Mucosa of descending colon (tissue), 3 donors: ENCODE data around the gene DOCK1. TPM values are rescaled to one million over a fixed set of nuclear protein-coding genes. Genes with fewer than 3 reads are reported as not detected.

Source experiments
- ATAC-seq: fragments of 200-7000 bp; cut with Tn5 transposase; one replicate; pipeline ENCODE4 v1.9.1; 2020; ENCODE audit warnings: mild to moderate bottlenecking, moderate library complexity
- DNase-seq, 3 donors: peaks; one replicate each; pipeline ENCODE4 v3.0.0-alpha.2; 2020
- H3K36me3 ChIP-seq: fragments of 200-600 bp; one replicate; pipeline ENCODE4 v1.8.0; 2021; ENCODE audit warnings: low read depth, mild to moderate bottlenecking
- H3K4me1 ChIP-seq: fragments of 200-600 bp; one replicate; pipeline ENCODE4 v1.8.0; 2021; ENCODE audit warnings: low read depth, mild to moderate bottlenecking
- H3K4me3 ChIP-seq: fragments of 200-600 bp; one replicate; pipeline ENCODE4 v1.8.0; 2021; ENCODE audit warnings: mild to moderate bottlenecking
- H3K9me3 ChIP-seq: fragments of 200-600 bp; one replicate; pipeline ENCODE4 v1.8.0; 2021; ENCODE audit warnings: mild to moderate bottlenecking
- CTCF ChIP-seq: fragments of 200-600 bp; IDR thresholded peaks from one replicate; pipeline ENCODE4 v1.8.0; 2022; ENCODE audit warnings: antibody characterized with exemption, mild to moderate bottlenecking
- intact Hi-C, 2 donors: fragments of 100-400 bp; cut with DNase I in 1 of 2; cut with micrococcal nuclease in 1 of 2; formaldehyde crosslinking; loops; one replicate each; pipeline versions ENCODE4 v1.11.0 to v1.11.1; 2022; cut with DNase I, micrococcal nuclease
- total RNA-seq, 3 donors: library from RNA; stranded (reverse); fragmentation: NEBNext Ultra II Directional in 2 of 3; extraction: Animal tissue kit (Norgen Biotek cat#: 25700) in 2 of 3; gene quantifications; one replicate each; pipeline versions ENCODE4 v1.2.1 to v1.2.4, GENCODE V29; 2021 to 2023
- donor health status: DM: no; HTN: no; CAD: no; lungs with moderate emphysema.
- donor health status: DM: no; HTN: no; CAD: no.
- donor health status: DM: no; HTN: yes; CAD: no.

DOCK1 gene
- total RNA-seq, 3 donors from 2014 or later: 56.5 to 103 (median 74.1) TPM

GRCh38 chr10:127279334-127279774, 374.1 kb downstream of the DOCK1 start:
- intact Hi-C loops: no loop called here
- H3K4me1 ChIP-seq: no peaks in the 10 kb centered on the region
- TF ChIP-seq CTCF: no peak
- no peak for DNase-seq
- no peak overlapping the region for H3K4me3 ChIP-seq
- H3K36me3 ChIP-seq: no peaks in the 10 kb centered on the region
- no peaks in the 10 kb centered on the region for H3K9me3 ChIP-seq
- peak; percentile 64 for ATAC-seq

- no peak for ATAC-seq
- no peaks in the 10 kb centered on the region for H3K4me1 ChIP-seq
- no peaks in the 10 kb centered on the region for H3K36me3 ChIP-seq
- TF ChIP-seq CTCF: no peak
- no peak for DNase-seq
- H3K4me3 ChIP-seq: no peak overlapping the region
- H3K9me3 ChIP-seq: no peaks in the 10 kb centered on the region
- intact Hi-C loops: no loop called here
Observed at GRCh38 chr10:127280446-127280845, 375.2 kb downstream of the DOCK1 start.

GRCh38 chr10:127283017-127283416, 377.8 kb downstream of the DOCK1 start:
- DNase-seq (no peak), ATAC-seq (no peak)
- intact Hi-C loops: no loop called here
- Histone ChIP-seq H3K4me3 (no peak overlapping the region), H3K9me3 (peaks cover 12% of the 10 kb centered on the region), H3K4me1 (no peaks in the 10 kb centered on the region), H3K36me3 (no peaks in the 10 kb centered on the region)
- no peak for TF ChIP-seq CTCF

GRCh38 chr10:127283576-127283975, 378.3 kb downstream of the DOCK1 start:
- Histone ChIP-seq H3K36me3 (no peaks in the 10 kb centered on the region), H3K4me3 (no peak overlapping the region), H3K4me1 (no peaks in the 10 kb centered on the region), H3K9me3 (peaks cover 16% of the 10 kb centered on the region)
- no peak for TF ChIP-seq CTCF
- no peak for DNase-seq
- intact Hi-C loops: no loop called here
- no peak for ATAC-seq

GRCh38 chr10:127290850-127291249, 385.6 kb downstream of the DOCK1 start:
- no peaks in the 10 kb centered on the region for H3K4me1 ChIP-seq
- DNase-seq: no peak
- no peaks in the 10 kb centered on the region for H3K36me3 ChIP-seq
- no peak for ATAC-seq
- TF ChIP-seq CTCF: no peak
- H3K9me3 ChIP-seq: peaks cover 16% of the 10 kb centered on the region
- intact Hi-C loops: no loop called here
- no peak overlapping the region for H3K4me3 ChIP-seq

GRCh38 chr10:127291329-127291728, 386.1 kb downstream of the DOCK1 start:
- no peak for ATAC-seq
- Histone ChIP-seq H3K36me3 (no peaks in the 10 kb centered on the region), H3K4me3 (no peak overlapping the region), H3K9me3 (peaks cover 16% of the 10 kb centered on the region), H3K4me1 (no peaks in the 10 kb centered on the region)
- intact Hi-C loops: no loop called here
- no peak for TF ChIP-seq CTCF
- DNase-seq: no peak
